Bronchus fibroblast of lung (primary cell): ENCODE results near the gene ISCA1. TPM values are rescaled to one million over a fixed set of nuclear protein-coding genes. Genes with fewer than 3 reads are reported as not detected.

Experiments used
- total RNA-seq: library from RNA; depleted of rRNA; stranded (reverse); fragments of >200 nt; gene quantifications from 2 replicates; pipeline ENCODE4 v1.2.3, GENCODE V29; 2015

ISCA1 gene
- 12.2 and 15.8 TPM in 2 replicates for total RNA-seq

DNA sequence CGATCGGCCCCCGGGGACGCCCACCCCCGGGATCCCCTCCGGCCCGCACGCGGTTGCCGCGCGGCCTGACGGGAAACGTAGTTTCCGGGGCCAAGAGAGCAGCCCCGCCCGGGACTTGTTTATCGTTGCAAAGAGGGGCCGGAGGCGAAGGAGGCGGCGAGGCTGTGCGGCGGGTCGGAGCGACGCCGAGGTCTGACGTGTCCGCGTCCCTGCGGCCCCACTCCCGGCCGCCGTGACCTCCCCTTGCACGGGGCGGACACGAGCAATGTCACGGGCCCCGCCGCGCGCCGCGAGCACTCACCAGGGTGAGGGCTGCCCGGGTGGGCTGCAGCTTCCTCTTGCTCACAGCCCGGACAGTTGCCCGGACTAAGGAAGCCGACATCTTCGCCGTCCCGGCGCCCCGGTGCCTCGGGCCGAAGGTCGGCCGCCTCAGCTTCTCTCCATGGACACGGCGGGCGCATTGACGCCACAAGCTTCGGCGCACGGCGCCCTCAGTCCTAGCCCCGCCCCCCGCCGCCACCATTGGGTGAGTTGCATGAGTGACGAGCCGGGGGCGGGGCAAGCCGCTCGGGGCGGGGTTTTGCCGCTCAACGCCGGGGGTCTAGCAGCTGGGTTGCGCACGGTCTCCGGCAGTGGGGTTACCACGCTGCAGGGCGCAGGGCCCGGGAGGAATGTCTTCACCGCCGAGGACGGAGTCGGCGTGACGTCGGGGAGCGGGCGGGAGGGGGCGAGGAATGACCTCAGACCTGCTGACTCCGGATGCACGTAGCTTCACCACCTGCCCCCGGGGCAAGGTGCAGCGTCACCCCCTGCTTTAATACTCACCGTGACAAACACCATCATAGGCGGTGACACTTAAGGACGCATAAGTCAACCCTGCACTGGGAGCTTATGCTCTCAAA lies at the start of gene ISCA1:
ISCA1 (minus strand) TSS at position 462 of the 902 bp plus-strand sequence; CDS start at position 382, 80 bp downstream.

GRCh38 chr9:86259557-86259956 lies 22.8 kb downstream of the ISCA1 start, which contains the start of gene C9orf153:
C9orf153 (minus strand) TSS chr9:86259657; CDS start chr9:86229603, 30,054 bp downstream.

Other genes with a start within 250 kb of the ISCA1 start
- gene GOLM1, start 183.0 kb downstream of the ISCA1 start, total RNA-seq: 60.9 and 65.7 TPM in 2 replicates
- not detected in 2 replicates for gene C9orf153, start 22.9 kb downstream of the ISCA1 start, total RNA-seq
- 17.5 and 20.2 TPM in 2 replicates for gene TUT7, start 71.9 kb upstream of the ISCA1 start, total RNA-seq